K562 treated with DMSO at 1 percent for 4 hours (cell line): ENCODE results near the gene NUDT9. TPM values are rescaled to one million over a fixed set of nuclear protein-coding genes. Genes with fewer than 3 reads are reported as not detected.

Source experiments
- total RNA-seq: library from RNA; unstranded; fragments of 300-600 nt; gene quantifications from 2 replicates; pipeline ENCODE4 v1.2.3, GENCODE V29; 2022; ENCODE audit not compliant: insufficient read depth

NUDT9 gene, protein sequence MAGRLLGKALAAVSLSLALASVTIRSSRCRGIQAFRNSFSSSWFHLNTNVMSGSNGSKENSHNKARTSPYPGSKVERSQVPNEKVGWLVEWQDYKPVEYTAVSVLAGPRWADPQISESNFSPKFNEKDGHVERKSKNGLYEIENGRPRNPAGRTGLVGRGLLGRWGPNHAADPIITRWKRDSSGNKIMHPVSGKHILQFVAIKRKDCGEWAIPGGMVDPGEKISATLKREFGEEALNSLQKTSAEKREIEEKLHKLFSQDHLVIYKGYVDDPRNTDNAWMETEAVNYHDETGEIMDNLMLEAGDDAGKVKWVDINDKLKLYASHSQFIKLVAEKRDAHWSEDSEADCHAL
- total RNA-seq, result 11.6 and 12.8 TPM in 2 replicates

GRCh38 chr4:87422104-87423052, at the start of gene NUDT9:
Gene NUDT9 (plus strand): TSS chr4:87422573. CDS start chr4:87422906, 333 bp downstream.

GRCh38 chr4:87390891-87391575, 31.3 kb upstream of the NUDT9 start, which contains the start of gene HSD17B11:
Gene HSD17B11 (minus strand): TSS chr4:87391188. CDS start chr4:87391070, 118 bp downstream.

Other genes with a start within 250 kb of the NUDT9 start
- gene KLHL8, start 202.0 kb upstream of the NUDT9 start, total RNA-seq, result 8.2 and 14.0 TPM in 2 replicates
- gene HSD17B13, start 99.7 kb upstream of the NUDT9 start, total RNA-seq, result 0.67 TPM in 1 of 2 replicates, not detected in the other
- gene HSD17B11, start 31.4 kb upstream of the NUDT9 start, total RNA-seq, result 67.1 and 68.0 TPM in 2 replicates
- gene SPARCL1, start 106.8 kb downstream of the NUDT9 start, total RNA-seq, result 0.31 TPM in 1 of 2 replicates, not detected in the other
- not detected in 2 replicates for gene DSPP, start 186.0 kb downstream of the NUDT9 start, total RNA-seq
- not detected in 2 replicates for gene DMP1, start 227.7 kb downstream of the NUDT9 start, total RNA-seq